ENCODE measurements around the gene MMD.
"Not testable (repeated sequence)": the region's sequence is repeated elsewhere in the genome, so short reads cannot be mapped to it uniquely, and the experiment has no call there.

MMD gene, protein sequence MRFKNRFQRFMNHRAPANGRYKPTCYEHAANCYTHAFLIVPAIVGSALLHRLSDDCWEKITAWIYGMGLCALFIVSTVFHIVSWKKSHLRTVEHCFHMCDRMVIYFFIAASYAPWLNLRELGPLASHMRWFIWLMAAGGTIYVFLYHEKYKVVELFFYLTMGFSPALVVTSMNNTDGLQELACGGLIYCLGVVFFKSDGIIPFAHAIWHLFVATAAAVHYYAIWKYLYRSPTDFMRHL

DNA sequence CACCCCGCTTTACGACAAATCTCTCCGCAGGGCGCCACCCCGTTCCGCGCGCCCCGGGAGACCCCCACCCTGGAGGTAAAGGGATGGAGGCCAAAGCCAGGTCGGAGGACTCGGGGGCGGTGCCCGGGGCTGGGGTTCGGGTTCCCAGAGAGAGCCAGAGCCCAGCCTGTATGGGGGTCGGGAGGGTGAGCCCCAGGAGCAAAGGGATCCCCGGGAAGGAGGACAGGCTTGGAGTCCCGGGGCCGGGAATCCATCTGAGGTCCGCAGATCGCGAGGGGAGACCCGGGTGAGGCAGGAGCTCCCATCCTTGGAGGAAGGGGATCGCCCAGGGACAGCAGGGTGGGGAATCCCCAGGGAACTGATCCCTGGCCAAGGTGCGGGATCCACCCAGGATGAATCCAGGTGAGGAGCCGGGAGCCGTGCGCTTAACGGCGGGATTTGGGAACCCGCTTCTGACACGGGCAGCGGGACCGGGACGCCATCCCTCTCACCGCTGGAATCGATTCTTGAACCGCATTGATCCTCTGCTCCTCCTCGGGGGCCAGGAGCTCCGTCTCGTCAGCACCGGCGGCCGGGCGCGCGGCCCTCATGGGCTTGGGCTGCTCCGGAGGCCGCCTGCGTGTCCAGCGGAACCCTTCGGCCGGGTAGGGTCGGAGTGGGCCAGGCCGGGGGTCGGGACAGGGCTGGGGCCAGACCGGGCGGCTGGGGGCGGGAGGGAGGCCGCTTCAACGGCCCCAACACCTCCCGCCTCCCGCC, at the start of gene MMD:
MMD (minus strand) TSS at position 657 of the 756 bp plus-strand sequence; CDS start at position 517, 140 bp downstream.
- DNase-seq (ENCODE audit: low spot score): peak; percentile 18

DNA sequence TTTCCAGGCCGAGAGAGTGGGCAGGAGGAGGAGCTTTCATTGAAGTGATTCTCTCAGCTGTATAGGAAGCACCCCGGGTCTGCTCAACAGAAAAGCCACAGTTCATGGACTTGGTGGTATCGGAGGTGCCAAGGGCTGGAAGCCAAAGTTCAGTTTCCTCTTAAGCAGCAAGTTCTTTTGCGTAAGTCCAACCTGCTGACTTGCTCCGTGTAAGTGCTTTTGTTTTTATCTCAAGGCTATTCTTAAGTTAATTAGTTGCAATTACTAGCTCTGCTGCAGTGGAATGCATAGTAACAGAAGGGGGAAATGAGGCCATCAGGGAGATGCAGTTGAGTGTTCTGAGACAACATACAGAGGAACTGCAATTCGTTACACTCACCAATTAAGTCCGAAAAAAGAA, 45.0 kb upstream of the MMD start:
- DNase-seq (ENCODE audit: low spot score): no peak

DNA sequence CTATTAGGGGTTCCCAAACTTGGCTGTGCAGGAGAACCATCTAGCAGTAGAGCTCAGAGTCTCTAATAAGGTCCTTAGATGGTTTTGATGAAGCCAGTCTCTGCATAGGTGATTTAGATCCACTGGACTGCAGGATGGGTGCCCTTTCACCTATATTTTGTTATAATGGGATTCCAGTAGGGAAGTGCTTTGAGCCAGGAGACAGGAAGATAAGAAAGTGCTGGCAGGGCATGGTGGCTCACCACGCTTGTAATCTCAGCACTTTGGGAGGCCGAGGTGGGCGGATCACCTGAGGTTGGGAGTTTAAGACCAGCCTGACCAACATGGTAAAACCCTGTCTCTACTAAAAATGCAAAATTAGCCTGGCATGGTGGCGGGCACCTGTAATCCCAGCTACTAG, 44.1 kb upstream of the MMD start:
- not testable (repeated sequence) for DNase-seq (ENCODE audit: low spot score)

DNA sequence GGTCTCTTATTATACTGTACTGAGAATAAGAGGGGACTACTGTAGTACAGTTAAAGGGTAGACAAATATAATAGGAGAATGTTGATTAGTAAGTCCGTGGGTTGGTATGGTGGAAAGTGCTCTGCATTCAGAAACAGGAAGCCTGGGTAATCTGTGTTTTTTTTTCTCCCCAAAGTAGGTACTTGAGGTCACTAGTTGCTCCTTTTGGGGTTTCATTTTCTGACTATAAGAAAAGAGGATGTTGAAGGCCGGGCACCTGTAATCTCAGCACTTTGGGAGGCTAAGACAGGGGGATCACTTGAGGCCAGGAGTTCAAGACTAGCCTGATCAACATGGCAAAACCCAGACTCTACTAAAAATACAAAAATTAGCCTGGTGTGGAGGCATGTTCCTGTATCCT, 42.0 kb upstream of the MMD start:
- no peak for DNase-seq (ENCODE audit: low spot score)

DNA sequence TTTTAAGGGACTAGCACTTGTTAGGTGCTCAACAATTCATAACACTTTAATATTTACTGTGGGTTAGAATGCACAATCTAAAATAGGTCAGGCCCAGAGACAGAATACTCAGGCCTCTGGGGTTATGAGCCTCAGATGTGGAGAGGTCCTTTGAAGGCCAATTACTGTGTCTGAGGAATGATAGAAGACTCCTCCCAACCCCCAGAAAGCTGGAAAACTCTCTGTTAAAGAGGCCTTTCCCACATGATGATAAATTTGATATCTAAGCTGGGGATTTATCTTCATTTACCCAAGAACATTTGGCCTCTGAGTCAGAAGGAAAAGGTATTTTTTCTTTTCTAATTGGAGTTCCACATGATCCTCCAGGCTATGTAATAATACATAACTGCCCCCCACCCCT, 41.1 kb upstream of the MMD start:
- DNase-seq (ENCODE audit: low spot score): no peak

DNA sequence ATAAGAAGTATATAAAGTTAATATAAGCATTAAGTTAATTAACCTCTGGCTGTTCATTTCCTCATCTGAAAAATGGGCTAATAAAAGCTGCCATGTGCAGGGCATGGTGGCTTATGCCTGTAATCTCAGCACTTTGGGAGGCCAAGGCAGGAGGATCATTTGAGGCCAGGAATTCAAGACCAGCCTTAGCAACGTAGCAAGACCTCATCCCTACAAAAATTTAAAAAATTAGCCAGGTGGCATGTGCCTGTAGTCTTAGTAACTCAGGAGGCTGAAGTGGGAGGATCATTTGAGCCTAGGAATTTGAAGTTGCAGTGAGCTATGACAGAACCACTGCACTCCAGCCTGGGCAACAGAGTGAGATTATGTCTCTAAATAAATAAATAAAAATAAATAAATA, 40.6 kb upstream of the MMD start:
- DNase-seq (ENCODE audit: low spot score): no peak

DNA sequence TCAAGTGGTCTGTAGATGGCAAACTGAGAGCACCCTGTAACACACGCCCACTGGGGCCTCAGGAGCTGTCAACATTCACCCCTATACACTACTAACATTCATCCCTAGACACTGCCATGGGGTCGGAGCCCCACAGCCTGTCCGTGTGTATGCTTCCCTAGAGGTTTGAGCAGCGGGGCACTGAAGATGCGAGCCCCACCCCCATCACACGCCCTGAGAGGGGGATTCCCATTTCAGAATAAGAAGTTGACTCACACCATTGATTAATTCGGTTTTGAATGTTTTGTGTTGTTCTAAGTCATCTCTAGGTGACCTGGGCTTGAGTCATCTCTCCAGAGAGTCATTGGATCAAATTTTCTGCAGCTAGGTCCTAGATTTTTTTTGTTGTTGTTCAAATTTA, 37.3 kb upstream of the MMD start:
- DNase-seq (ENCODE audit: low spot score): peak; percentile 68

DNA sequence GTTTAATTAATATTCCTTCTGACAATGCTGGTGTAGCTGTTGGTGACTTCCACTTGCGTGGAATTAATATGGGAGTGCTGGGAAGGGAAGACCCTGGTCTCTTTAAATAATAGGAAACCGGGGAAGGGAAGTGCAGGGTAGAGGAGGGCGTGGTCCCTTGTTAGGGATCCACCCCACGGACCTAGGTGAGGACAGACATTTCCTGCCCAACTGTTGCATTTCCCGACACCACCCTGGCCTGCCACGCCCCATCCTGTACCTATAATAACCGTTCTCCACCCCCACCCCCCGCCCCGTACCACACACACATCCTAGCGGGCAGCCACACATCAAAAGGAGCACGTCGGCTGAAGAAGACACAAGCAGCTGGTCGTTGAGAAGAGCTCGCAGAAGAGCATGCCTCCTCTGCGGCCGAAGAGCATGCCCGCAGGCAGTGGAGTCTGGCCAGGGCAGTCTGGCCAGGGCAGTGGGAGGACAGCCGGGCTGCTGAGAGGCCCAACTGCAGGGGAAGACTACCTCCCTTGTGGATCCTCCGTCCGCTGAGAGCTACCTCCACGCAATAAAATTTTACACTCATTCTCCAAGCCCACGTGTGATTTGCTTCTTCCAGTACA, 36.8 kb upstream of the MMD start:
- no peak for DNase-seq (ENCODE audit: low spot score)

DNA sequence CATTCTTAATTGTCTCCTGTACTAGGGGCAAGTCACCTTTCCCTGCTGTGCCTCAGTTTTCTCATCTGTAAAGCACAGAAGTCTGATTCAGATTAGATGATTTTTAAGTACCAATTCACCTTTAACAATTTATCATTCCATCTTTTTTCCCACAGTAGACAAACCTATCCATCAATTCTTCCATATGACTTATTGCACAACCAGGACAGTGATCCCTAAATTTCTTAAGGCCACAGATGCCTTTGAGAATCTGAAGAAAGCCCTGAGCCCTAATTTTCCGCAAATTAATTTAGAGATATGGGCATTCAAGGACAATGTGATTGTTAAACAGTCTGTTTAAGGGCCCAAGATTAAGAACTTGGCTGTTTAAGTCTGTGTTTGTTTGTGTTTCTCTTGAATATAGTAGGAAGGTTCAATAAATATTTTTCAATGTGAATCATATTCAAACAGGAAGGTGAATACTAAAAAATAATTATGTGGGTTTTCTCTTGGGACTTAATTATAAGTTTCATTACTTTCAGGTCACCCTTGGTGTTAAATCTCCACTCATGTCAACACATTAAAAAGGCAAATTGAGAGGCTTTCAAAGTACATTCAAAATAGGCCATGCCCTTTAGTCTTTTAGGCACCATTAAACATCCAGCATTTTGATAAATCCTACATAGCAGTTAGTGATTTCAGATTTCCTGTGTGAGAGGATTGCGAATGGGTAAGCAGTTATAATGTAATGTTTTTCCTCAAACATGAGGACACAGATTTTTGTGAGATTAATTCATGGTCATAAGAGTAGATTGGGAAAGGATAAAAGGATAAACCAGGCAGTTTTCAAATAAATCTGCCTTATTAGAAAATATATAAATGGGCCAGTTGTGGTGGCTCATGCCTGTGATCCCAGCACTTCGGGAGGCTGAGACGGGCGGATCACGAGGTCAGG, 34.9 kb upstream of the MMD start:
- no peak for DNase-seq (ENCODE audit: low spot score)

DNA sequence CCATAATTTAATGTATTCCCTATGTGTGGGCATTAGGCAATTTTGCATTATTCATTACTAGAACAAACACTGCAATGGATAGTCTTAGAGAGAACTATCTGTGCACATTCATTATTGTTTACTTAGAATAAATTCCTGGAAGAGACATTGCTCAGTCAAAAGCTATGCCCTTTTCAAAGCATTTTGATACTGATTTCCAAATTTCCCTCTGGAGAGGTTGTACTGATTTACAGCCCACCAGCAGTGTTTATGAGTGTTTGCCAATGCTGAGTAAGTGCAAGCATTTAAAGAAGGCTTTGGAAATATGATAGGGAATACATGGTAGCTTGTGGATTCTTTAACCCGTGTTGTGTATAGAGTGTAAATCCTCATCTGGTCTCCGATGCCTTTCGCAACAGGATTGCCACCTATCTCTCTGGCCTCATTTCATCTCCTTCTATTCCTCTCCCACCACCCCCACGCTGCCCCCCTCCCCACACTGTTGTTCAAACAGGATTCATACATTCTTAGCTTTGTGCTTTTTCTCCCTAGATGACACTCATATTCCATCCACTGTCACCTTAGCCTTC, 33.4 kb upstream of the MMD start:
- DNase-seq (ENCODE audit: low spot score): no peak

DNA sequence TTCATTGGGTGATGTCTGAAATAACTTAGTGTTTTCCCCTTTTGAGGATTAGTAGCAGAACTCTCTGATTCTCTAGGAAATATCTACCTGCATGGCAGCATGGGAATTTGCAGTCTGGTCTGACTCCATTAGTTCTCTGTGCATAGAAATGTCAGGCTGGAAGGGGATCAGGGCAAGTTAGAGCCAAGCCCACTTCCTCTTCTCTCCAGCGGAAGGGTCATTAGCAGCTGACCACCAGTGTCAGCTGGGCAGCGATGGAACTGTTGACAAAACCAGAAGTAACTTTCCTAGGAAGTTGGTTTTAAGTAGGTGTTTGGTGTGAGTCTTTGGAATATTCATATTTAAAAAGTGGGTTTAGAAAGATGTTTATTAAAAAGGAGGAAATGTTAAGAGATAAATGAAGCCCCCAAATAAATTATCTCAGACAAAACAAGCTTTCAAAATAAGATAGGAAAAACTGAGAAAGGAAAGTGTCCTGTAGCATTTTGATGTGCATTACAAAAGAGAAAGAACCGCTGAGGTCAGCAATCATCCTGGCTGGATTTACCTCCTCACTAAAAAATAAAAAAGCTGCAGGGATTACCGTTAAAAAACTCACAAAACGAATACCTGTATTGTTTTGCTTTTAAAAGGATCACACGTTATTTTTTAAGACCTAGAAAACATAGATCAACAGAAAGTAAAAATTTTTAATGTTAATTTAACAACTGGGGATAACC, 32.4 kb upstream of the MMD start:
- DNase-seq (ENCODE audit: low spot score): no peak

DNA sequence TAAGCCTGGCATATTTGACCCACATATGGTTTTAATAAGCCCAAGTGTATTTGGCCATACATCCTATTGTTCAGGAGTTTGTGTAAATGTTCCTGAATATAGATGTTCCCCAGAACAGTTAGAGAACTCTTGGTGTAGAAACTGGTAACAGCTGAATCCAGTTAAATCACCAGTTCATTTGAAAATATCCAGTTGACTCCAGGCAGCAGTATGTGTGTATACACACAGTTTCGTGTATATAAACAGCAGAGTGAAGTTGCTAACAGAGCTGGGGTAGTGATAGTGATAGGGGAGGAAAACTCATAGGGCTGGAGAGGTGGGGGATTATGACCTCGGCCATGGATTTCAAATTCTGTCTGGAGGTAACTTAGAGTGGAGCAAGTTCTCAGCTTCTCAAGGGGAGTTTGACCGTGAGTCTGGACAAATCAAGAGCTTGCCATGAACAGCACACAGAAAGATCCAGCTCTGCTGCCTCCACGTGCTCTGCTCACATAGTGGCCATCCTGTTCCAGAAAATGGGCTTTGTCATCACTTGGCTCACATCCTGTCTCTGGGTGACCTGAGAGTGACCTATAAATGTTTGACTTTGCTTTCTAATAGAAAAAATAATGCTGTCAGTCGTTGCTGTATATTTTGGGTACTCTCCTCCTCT, 30.6 kb upstream of the MMD start:
- no peak for DNase-seq (ENCODE audit: low spot score)

DNA sequence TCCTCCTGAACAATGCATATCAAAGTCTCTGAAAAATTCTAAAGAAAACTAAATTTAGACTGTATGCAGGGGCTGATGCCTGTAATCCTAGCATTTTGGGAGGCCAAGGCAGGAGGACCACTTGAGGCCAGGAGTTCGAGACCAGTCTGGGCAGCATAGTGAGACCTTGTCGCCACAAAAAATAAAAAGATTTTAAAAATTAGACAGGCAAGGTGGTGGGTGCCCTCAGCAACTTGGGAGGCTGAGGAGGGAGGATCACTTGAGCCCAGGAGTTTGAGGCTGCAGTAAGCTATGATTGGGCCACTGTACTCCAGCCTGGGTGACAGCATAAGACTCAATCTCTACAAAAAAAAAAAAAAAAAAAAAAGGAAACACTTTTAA, 30.1 kb upstream of the MMD start:
- DNase-seq (ENCODE audit: low spot score): no peak

DNA sequence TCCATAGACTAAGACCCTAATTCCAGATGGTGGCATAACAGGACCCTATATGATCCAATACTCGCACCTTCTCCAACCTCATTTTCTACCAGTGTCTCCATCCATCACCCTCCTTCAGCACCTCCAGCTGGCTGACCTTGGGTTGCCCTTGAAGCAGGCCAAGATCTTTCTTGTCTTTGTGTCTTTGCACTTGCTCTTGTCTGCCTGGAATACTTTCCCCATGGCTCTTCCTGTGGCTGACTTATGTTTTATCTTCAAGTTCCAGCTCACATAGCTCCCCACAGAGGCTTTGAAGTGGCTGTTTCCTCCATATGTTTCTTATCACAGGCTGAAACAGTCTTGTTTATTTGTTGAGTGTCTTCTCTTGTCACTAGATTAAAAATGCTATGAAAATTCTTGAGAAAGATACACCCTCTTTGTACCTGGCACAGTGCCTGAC, 29.6 kb upstream of the MMD start:
- no peak for DNase-seq (ENCODE audit: low spot score)

DNA sequence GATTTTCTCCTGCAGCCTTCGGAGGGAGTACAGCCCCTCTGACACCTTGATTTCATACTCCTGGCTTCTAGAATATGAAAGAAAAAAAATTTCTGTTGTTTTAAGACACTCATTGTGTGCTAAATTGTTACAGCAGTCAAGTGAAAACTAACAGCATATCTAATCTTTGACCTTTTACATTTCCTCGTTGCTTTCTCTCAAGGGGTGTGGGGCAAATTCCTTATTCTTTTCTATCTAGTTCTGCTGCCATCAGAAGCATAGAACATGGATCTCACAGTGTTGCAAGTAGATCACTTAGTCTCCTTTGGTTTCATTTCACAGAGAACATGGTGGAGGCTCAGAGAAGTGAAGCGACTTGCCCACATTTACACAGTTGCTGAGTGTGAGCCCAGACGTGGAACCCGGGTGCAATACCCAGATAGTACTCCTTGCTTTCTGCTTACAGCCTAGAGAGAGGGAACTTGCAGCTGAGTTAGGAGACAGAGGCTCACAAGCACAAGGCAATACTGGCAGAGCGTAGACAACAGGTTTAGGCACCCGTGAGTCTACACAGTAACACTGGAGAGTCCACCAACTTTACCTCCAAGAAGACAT, 28.7 kb upstream of the MMD start:
- no peak for DNase-seq (ENCODE audit: low spot score)

DNA sequence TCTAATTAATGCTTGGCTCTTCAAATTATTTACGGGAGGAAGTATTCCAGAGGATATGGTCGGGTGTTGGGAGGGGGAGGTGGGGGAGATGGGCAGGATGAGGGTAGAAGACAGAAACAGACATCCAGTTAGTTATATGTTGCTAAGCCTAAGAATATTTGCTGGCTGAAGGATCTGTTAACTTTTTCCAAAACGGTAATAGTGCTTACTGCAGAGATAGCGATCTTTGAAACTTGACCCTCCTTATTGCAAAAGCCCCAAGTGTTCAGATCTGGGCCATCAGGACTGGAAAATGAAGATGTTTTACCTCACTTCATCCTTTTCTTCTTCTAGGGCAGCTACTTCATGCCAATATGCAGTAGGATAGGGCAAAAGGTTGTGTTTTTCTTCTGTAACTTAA, 27.0 kb upstream of the MMD start:
- DNase-seq (ENCODE audit: low spot score): no peak

DNA sequence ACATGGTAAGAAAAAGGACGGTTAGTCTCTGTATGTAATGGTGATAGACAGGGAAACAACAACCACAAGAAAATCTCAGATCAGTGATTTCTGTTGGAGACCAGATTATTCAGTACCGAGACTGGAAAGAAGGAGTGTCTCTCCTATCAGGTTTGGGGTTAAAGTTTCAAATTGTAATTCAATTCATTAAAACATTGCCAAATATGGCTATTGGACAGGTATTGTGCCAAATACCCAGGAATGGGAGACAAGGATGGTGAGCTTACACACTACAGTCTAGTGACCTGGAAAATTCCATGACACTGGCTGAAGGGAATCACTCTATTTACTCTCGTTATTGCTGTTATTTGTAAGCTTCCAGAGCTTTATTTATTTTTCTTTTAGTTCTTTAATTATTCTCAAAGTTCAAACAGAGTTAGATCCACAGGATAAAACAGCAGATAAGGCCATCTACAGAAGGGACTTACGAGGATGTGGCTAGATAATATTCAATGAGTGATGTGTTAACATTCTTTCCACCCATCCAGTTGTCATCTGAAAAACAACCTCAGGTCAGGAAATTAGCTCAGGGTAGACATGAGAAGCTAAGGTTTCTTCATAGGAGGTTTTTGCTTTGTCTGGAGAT, 25.1 kb upstream of the MMD start:
- no peak for DNase-seq (ENCODE audit: low spot score)

DNA sequence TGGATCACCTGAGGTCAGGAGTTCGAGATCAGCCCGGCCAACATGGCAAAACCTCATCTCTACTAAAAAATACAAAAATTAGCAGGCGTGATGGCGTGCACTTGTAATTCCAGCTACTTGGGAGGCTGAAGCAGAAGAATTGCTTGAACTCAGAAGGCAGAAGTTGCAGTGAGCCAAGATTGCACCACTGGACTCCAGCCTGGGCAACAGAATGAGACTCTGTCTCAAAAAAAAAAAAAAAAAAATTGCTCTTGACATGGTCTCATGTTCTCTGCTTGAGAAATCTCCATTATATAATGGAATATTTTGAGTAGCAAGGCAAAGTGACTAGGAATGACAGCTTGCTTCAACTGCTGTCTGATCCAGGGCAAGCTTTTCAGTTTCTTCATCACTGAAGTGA, 24.4 kb upstream of the MMD start:
- DNase-seq (ENCODE audit: low spot score): not testable (repeated sequence)

DNA sequence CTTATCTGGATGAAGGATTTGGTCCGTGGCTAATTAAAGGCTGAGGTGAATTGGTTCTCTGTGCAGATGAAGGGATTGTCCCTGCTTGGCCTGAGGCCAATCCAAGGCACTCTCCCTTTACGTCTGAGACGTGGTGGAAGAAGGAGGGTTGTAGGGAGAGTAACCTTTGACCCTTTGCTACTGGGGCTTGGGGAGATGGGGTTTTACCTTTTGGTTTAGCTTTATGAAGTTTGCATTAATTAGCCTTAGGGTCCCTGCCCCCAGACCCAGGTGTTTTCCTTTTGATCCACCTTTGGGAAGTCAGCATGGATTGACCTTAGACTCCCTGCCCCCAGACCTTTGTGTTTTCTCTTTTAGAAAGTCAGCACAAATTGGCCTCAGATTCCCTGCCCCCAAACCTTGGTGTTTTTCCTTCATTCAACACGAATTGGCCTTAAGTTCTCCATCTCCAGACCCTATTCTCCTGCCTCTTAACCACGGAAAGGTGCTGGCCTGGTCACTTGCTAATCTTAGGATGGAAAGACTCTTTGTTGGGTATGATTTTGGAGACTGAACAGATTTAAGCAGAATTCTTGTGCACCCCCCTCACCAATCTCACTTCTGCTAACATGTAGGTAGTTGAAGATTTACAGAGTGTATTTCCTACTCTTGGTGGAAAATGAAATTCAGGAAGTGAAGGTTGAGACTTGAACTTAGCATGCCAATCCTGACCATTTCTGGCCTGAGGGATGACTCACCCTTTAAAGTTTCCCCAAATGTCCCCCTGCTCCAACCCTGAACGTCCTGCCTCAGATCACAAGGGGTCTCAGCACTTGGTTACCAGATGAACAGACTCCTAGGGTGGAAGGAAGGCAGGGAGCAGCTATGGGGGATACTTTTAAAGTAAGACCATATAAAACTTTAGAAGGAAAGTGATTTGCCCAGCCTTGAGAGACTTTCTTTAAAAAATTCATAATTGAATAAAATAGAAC, 23.1 kb upstream of the MMD start:
- DNase-seq (ENCODE audit: low spot score): no peak
